ENCODE data around the gene STEEP1. TPM values are rescaled to one million over a fixed set of nuclear protein-coding genes. Genes with fewer than 3 reads are reported as not detected.

STEEP1 gene
- total RNA-seq, 1 donor from 2014 or later = 22.2 TPM

- H3K36me3 ChIP-seq = no peaks in the 10 kb centered on the region
- H3K27me3 ChIP-seq = no peaks in the 10 kb centered on the region
- DNase-seq (ENCODE audit: low spot score in 2 of 2) = no peak
- no peaks in the 10 kb centered on the region for H3K9me3 ChIP-seq
- intact Hi-C loops (cut with DNase I) = no loop called here
- H3K4me1 ChIP-seq = no peaks in the 10 kb centered on the region
- TF ChIP-seq CTCF (IDR thresholded peaks at IDR 0.05) = no peak
- H3K27ac ChIP-seq = no peak overlapping the region
- H3K4me3 ChIP-seq = no peak overlapping the region
These were observed 15.7 kb downstream of the STEEP1 start for GRCh38 chrX:119549327-119550016.

- no peak for DNase-seq (ENCODE audit: low spot score in 2 of 2)
- no peak overlapping the region for H3K27ac ChIP-seq
- peaks cover 0 to 2% of the 10 kb centered on the region in 2 donors for H3K36me3 ChIP-seq
- no peaks in the 10 kb centered on the region for H3K4me1 ChIP-seq
- intact Hi-C loops (cut with DNase I) = no loop called here
- no peaks in the 10 kb centered on the region for H3K27me3 ChIP-seq
- no peak overlapping the region for H3K4me3 ChIP-seq
- TF ChIP-seq CTCF (IDR thresholded peaks at IDR 0.05) = no peak
- no peaks in the 10 kb centered on the region for H3K9me3 ChIP-seq
These were observed 24.0 kb downstream of the STEEP1 start for GRCh38 chrX:119541188-119541587.

- Histone ChIP-seq H3K27me3 (no peaks in the 10 kb centered on the region), H3K27ac (no peak overlapping the region), H3K9me3 (no peaks in the 10 kb centered on the region), H3K4me3 (no peak overlapping the region), H3K4me1 (no peaks in the 10 kb centered on the region), H3K36me3 (peaks cover 0 to 2% of the 10 kb centered on the region in 2 donors)
- no peak for TF ChIP-seq CTCF (IDR thresholded peaks at IDR 0.05)
- intact Hi-C loops (cut with DNase I) = no loop called here
- no peak for DNase-seq (ENCODE audit: low spot score in 2 of 2)
These were observed 25.3 kb downstream of the STEEP1 start for GRCh38 chrX:119539872-119540271.

- TF ChIP-seq CTCF (IDR thresholded peaks at IDR 0.05) = no peak
- DNase-seq (ENCODE audit: low spot score in 2 of 2) = no peak
- no peaks in the 10 kb centered on the region for H3K9me3 ChIP-seq
- intact Hi-C loops (cut with DNase I) = no loop called here
- H3K4me1 ChIP-seq = no peaks in the 10 kb centered on the region
- H3K27ac ChIP-seq = no peak overlapping the region
- no peak overlapping the region for H3K4me3 ChIP-seq
- peaks cover 0 to 2% of the 10 kb centered on the region in 2 donors for H3K36me3 ChIP-seq
- H3K27me3 ChIP-seq = no peaks in the 10 kb centered on the region
These were observed 27.7 kb downstream of the STEEP1 start for GRCh38 chrX:119537487-119537886.

GRCh38 chrX:119529345-119530276 is 35.6 kb downstream of the STEEP1 start:
- Histone ChIP-seq H3K27ac (no peak overlapping the region), H3K27me3 (no peaks in the 10 kb centered on the region), H3K4me1 (no peaks in the 10 kb centered on the region), H3K4me3 (no peak overlapping the region), H3K9me3 (no peaks in the 10 kb centered on the region), H3K36me3 (no peaks in the 10 kb centered on the region)
- TF ChIP-seq CTCF (IDR thresholded peaks at IDR 0.05) = no peak
- DNase-seq (ENCODE audit: low spot score in 2 of 2) = no peak
- intact Hi-C loops (cut with DNase I) = no loop called here

Measured in ascending aorta (tissue), 2 donors.